Measurements from ENCODE around the gene FXYD5. TPM values are rescaled to one million over a fixed set of nuclear protein-coding genes. Genes with fewer than 3 reads are reported as not detected.

Gene FXYD5
- total and polyA plus RNA-seq, 9 of the 15 experiments (the other 6 are each of a cell fraction or from before 2014, with no cell fraction given), result 104 to 537 (median 174) TPM

DNA sequence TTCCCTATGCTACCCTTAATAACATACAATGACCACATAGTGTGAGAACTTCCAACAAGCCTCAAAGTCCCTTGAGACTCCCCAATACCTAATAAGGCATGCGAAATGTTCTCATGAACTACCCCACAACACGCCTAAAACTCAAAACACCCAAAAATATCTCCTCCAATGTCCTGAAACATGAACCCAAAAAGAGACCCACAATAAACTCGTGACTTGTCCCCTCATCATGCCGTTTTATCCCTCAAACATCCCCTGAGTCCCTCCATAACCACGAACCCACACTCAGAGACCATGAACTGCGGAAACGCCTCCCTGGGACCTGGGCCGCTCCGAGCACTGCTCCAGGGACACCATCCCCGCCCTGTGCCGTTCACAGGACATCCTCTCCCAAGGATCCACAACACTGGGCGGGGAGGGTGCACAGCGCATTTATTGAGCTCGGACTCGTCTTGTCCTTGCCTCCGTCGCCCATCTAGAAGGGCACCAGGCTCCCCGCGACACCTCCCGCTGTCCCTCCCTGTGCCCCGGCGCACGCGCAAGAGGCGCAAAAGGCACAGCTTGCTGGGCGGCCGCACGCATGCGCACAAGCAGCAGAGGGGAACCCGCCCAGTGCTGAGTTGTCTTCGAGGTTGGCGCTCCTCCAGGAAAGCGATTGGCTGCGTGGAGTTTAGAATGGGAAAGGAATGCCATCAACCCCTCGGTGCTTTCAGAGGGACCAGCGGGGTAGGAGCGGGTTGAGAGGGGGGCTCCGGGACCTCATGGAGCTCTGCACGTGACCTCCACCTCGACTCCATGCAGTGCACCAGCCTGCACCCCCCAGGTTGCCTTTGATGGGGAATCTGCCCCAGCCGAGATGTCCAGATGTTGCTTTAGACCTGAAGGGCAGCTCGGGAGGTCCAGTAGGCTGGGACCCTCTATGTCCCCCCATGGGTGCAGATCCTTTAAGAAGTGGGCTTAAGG, 30.2 kb upstream of the FXYD5 start (continued):
- peak; percentile 43; the same call in 1 of the 2 replicates for TF ChIP-seq ZBTB33 (CRISPR knock-in tag; IDR thresholded peaks at IDR 0.05)
- TF ChIP-seq STAT5B (CRISPR knock-in tag; IDR thresholded peaks at IDR 0.05), result no peak
- TF ChIP-seq ELK1 (CRISPR knock-in tag; IDR thresholded peaks at IDR 0.05), result no peak
- no peak for TF ChIP-seq POLR3A (IDR thresholded peaks at IDR 0.05; ENCODE audit: borderline replicate concordance, extremely low read depth, insufficient read depth, insufficient read length)
- peak; percentile 73 for TF ChIP-seq VEZF1 (CRISPR knock-in tag; IDR thresholded peaks at IDR 0.05)
- TF ChIP-seq FOXJ3 (CRISPR knock-in tag; IDR thresholded peaks at IDR 0.05), result no peak
- TF ChIP-seq SMAD3 (CRISPR knock-in tag; conservative IDR thresholded peaks at IDR 0.05), result no peak
- TF ChIP-seq ZNF586 (CRISPR knock-in tag; conservative IDR thresholded peaks at IDR 0.05), result no peak
- TF ChIP-seq BCL6 (CRISPR knock-in tag; IDR thresholded peaks at IDR 0.05), result no peak
- no peak for TF ChIP-seq ZFP30 (CRISPR knock-in tag; IDR thresholded peaks at IDR 0.05; ENCODE audit: borderline replicate concordance)
- TF ChIP-seq NR4A1 (CRISPR knock-in tag; IDR thresholded peaks at IDR 0.05), result no peak
- TF ChIP-seq NR4A1 (tag; IDR thresholded peaks at IDR 0.05), result no peak
- no peak for TF ChIP-seq MAFG (tag; conservative IDR thresholded peaks at IDR 0.05)
- no peak for TF ChIP-seq ZC3H4 (CRISPR knock-in tag; IDR thresholded peaks at IDR 0.05; ENCODE audit: borderline replicate concordance)
- TF ChIP-seq ZNF311 (CRISPR knock-in tag; IDR thresholded peaks at IDR 0.05), result no peak
- TF ChIP-seq TEAD1 (CRISPR knock-in tag; IDR thresholded peaks at IDR 0.05), result peak in 1 of 2 experiments; percentile 55; a peak in 1 of 4 replicates
- TF ChIP-seq, protein P1, sequence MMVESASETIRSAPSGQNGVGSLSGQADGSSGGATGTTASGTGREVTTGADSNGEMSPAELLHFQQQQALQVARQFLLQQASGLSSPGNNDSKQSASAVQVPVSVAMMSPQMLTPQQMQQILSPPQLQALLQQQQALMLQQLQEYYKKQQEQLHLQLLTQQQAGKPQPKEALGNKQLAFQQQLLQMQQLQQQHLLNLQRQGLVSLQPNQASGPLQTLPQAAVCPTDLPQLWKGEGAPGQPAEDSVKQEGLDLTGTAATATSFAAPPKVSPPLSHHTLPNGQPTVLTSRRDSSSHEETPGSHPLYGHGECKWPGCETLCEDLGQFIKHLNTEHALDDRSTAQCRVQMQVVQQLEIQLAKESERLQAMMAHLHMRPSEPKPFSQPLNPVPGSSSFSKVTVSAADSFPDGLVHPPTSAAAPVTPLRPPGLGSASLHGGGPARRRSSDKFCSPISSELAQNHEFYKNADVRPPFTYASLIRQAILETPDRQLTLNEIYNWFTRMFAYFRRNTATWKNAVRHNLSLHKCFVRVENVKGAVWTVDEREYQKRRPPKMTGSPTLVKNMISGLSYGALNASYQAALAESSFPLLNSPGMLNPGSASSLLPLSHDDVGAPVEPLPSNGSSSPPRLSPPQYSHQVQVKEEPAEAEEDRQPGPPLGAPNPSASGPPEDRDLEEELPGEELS (CRISPR knock-in tag; IDR thresholded peaks at IDR 0.05; ENCODE audit: borderline replicate concordance), result no peak
- TF ChIP-seq POLR2H (tag; IDR thresholded peaks at IDR 0.05; ENCODE audit: low read depth), result no peak
- no peak for TF ChIP-seq PTRF (tag; IDR thresholded peaks at IDR 0.05)
